ENCODE measurements around the gene ACVR1.
"Not testable (repeated sequence)": the region's sequence is repeated elsewhere in the genome, so short reads cannot be mapped to it uniquely, and the experiment has no call there.

Gene ACVR1

GRCh38 chr2:157764386-157764785, 111.7 kb downstream of the ACVR1 start:
- no peak overlapping the region for H3K4me3 ChIP-seq (ENCODE audit: low read depth, low read length)
- DNase-seq (ENCODE audit: low read depth): peak; percentile 46
- no peak for TF ChIP-seq CTCF (IDR thresholded peaks at IDR 0.05; ENCODE audit: control insufficient read depth, extremely low read depth, insufficient read depth)

GRCh38 chr2:157761520-157761919, 114.6 kb downstream of the ACVR1 start:
- DNase-seq (ENCODE audit: low read depth): no peak
- H3K4me3 ChIP-seq (ENCODE audit: low read depth, low read length): no peak overlapping the region
- no peak for TF ChIP-seq CTCF (IDR thresholded peaks at IDR 0.05; ENCODE audit: control insufficient read depth, extremely low read depth, insufficient read depth)

- H3K4me3 ChIP-seq (ENCODE audit: low read depth, low read length): no peak overlapping the region
- TF ChIP-seq CTCF (IDR thresholded peaks at IDR 0.05; ENCODE audit: control insufficient read depth, extremely low read depth, insufficient read depth): 0 out of 2 replicates have a peak, but pooled peaks have one; percentile 9
Observed at GRCh38 chr2:157760949-157761348, 115.2 kb downstream of the ACVR1 start.

GRCh38 chr2:157759855-157760254, 116.3 kb downstream of the ACVR1 start:
- DNase-seq (ENCODE audit: low read depth): no peak

More at GRCh38 chr2:157760949-157761348, 115.2 kb downstream of the ACVR1 start:
- DNase-seq (ENCODE audit: low read depth): no peak

GRCh38 chr2:157758586-157758985, 117.5 kb downstream of the ACVR1 start:
- no peak for DNase-seq (ENCODE audit: low read depth)
- no peak overlapping the region for H3K4me3 ChIP-seq (ENCODE audit: low read depth, low read length)
- no peak for TF ChIP-seq CTCF (IDR thresholded peaks at IDR 0.05; ENCODE audit: control insufficient read depth, extremely low read depth, insufficient read depth)

More at GRCh38 chr2:157759855-157760254, 116.3 kb downstream of the ACVR1 start:
- no peak overlapping the region for H3K4me3 ChIP-seq (ENCODE audit: low read depth, low read length)
- no peak for TF ChIP-seq CTCF (IDR thresholded peaks at IDR 0.05; ENCODE audit: control insufficient read depth, extremely low read depth, insufficient read depth)

GRCh38 chr2:157757500-157757899, 118.6 kb downstream of the ACVR1 start:
- no peak for TF ChIP-seq CTCF (IDR thresholded peaks at IDR 0.05; ENCODE audit: control insufficient read depth, extremely low read depth, insufficient read depth)
- DNase-seq (ENCODE audit: low read depth): no peak
- H3K4me3 ChIP-seq (ENCODE audit: low read depth, low read length): no peak overlapping the region

- not testable (repeated sequence) for H3K4me3 ChIP-seq (ENCODE audit: low read depth, low read length); DNase-seq (ENCODE audit: low read depth)
Observed at GRCh38 chr2:157756447-157756846, 119.7 kb downstream of the ACVR1 start.

Measured in LNCaP clone FGC (cell line).